Epithelial cell of proximal tubule (primary cell): ENCODE results near the gene FAM234B. TPM values are rescaled to one million over a fixed set of nuclear protein-coding genes. Genes with fewer than 3 reads are reported as not detected.

ENCODE experiments used
- DNase-seq: peaks from one replicate; pipeline ENCODE4 v3.0.0-alpha.2; 2011; ENCODE audit warnings: low read depth
- H3K4me3 ChIP-seq: 2 replicates; pipeline ENCODE4 v1.5.1; 2011; ENCODE audit warnings: low read depth, mild to moderate bottlenecking, low read length
- total RNA-seq: library from RNA; depleted of rRNA; stranded (reverse); fragments of >200 nt; gene quantifications from 2 replicates; pipeline ENCODE4 v1.2.3, GENCODE V29; 2015
- TF ChIP-seq, protein P1 (sequence below): conservative IDR thresholded peaks from 2 replicates; pipeline ENCODE4 v1.5.1; 2012; ENCODE audit warnings: low read depth, mild to moderate bottlenecking, low read length

The FAM234B gene
- total RNA-seq, 1 donor from 2014 or later, result 3.8 TPM

GRCh38 chr12:13105781-13106180 lies 61.6 kb downstream of the FAM234B start:
- no peak overlapping the region for H3K4me3 ChIP-seq
- TF ChIP-seq, protein P1, sequence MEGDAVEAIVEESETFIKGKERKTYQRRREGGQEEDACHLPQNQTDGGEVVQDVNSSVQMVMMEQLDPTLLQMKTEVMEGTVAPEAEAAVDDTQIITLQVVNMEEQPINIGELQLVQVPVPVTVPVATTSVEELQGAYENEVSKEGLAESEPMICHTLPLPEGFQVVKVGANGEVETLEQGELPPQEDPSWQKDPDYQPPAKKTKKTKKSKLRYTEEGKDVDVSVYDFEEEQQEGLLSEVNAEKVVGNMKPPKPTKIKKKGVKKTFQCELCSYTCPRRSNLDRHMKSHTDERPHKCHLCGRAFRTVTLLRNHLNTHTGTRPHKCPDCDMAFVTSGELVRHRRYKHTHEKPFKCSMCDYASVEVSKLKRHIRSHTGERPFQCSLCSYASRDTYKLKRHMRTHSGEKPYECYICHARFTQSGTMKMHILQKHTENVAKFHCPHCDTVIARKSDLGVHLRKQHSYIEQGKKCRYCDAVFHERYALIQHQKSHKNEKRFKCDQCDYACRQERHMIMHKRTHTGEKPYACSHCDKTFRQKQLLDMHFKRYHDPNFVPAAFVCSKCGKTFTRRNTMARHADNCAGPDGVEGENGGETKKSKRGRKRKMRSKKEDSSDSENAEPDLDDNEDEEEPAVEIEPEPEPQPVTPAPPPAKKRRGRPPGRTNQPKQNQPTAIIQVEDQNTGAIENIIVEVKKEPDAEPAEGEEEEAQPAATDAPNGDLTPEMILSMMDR, result no peak
- DNase-seq, result no peak

GRCh38 chr12:13106666-13107065 lies 62.5 kb downstream of the FAM234B start:
- no peak for DNase-seq
- TF ChIP-seq, protein P1, result no peak
- no peak overlapping the region for H3K4me3 ChIP-seq

GRCh38 chr12:13112968-13113367 lies 68.8 kb downstream of the FAM234B start:
- H3K4me3 ChIP-seq, result no peak overlapping the region
- DNase-seq, result no peak
- TF ChIP-seq, protein P1, result no peak

DNA sequence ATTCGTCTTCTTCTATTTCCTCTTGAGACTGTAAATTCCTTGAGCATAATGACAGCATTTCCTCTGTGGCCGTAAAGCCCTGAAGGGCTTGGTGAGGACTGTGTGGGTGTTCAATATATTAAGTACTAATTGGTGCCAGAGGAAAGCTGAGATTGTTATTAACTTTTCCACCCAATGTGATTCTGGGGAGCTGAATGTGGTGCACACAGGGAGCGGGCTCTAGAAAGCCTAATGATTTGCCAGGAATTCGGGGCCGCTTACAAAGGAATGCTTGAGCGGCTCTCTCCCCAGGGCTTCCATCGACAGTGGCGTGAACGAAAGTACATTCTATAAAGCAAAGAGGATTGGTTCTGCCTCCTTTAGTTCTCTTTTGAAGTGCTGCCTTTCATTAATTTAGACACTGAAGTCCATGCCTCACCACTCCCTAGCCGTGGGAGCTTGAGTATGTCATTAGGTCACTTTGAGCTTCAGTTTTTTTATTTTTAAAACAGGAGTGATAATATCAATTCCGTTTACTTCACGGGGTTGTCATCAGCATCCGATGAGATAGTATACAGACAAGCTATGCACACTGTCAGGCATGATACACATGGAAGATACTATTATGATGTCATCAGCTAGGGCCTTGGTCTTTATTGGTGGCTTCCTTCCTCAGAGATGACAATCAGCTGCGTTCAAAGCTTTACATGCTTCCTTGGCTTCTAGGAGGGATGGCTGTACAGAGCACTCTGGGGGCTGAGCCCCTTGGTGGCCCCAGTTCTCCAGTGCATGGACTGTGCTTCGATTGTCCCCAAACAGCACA lies 70.3 kb downstream of the FAM234B start:
- no peak for DNase-seq
- H3K4me3 ChIP-seq, result peak overlapping the region; percentile 16
- TF ChIP-seq, protein P1, result no peak

GRCh38 chr12:13116259-13116658 lies 72.1 kb downstream of the FAM234B start:
- no peak for DNase-seq
- TF ChIP-seq, protein P1, result no peak
- no peak overlapping the region for H3K4me3 ChIP-seq

- no peak for DNase-seq
- H3K4me3 ChIP-seq, result no peak overlapping the region
- TF ChIP-seq, protein P1, result no peak
Observed at GRCh38 chr12:13117029-13117428, 72.8 kb downstream of the FAM234B start.

- TF ChIP-seq, protein P1, result no peak
- DNase-seq, result no peak
- H3K4me3 ChIP-seq, result no peak overlapping the region
Observed at GRCh38 chr12:13119826-13120225, 75.6 kb downstream of the FAM234B start.
